GM19438 (cell line): Measurements from ENCODE around the gene FRMD3.

Experiments used
- ATAC-seq: cut with Tn5 transposase; IDR thresholded peaks from one replicate; pipeline ENCODE4 v1.9.1; 2021; ENCODE audit warnings: low read depth; ENCODE audit not compliant: unreplicated experiment

Gene FRMD3

DNA sequence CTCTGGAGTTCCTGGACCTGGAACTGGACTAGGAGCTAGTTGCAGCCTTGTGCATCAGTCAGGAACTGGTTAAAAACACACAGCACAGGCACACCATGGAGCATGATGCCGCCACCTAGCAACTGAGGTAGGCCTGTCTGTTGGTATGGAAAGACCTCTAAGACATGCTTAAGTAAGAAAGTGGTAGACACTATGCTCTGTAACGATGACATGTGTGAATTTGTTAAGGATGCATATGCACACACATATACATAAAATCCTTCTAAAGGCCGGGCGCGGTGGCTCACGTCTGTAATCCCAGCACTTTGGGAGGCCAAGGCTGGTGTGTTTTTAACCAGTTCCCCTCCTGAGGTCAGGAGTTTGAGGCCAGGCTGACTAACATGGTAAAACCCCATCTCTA, 338.4 kb downstream of the FRMD3 start:
- no peak for ATAC-seq

DNA sequence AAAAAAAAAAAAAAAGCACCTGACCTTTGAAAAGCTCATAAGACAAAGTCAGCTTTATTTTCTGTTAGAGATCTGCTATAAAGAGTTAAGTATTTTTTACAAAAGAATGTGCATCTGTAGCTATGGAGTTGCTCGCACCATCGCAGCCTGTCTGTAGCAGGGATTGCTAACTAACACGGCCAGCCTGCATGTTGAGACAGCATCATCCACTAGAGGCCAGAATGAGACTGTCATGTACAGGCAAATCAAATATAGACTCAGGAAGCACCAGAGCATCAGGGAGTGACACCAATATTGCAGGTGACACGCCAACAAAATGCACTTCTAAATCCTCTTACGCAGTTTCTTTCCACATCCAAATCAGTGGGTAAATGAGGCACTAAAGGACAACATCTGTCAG, 339.0 kb downstream of the FRMD3 start:
- no peak for ATAC-seq

DNA sequence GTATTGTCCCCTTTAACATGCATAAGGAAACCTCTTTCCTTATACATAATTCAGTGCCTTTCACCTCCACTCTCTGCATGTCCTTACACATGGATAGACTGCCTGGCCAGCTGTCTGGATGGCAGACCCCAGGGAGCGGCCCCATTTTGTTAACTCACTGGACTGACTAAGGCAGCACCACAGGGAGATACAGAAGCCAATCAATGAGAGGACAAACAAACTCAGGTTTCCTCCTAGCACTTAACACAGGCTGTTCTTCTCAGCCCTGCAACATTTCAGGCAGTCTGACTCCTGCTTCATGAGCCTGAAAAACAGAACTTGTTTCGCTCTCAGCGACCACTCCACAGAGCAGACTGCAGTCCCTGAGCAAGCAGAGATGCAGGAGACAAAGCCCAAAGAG, 339.8 kb downstream of the FRMD3 start:
- no peak for ATAC-seq

- no peak for ATAC-seq
Measured at GRCh38 chr9:83197591-83197990, 340.6 kb downstream of the FRMD3 start.

- no peak for ATAC-seq
Measured at GRCh38 chr9:83196946-83197345, 341.3 kb downstream of the FRMD3 start.
